Neutrophil (primary cell): ENCODE measurements around the gene FBXW11.
"Not testable (repeated sequence)": the region's sequence is repeated elsewhere in the genome, so short reads cannot be mapped to it uniquely, and the experiment has no call there.

ENCODE experiments used
- H3K27ac ChIP-seq: fragments of 200-600 bp; sonication (generic); 2 replicates; pipeline ENCODE4 v1.5.1; 2016; ENCODE audit warnings: mild to moderate bottlenecking, moderate library complexity
- H3K27me3 ChIP-seq: fragments of 200-600 bp; sonication (generic); 2 replicates; pipeline ENCODE4 v1.6.0; 2016; ENCODE audit warnings: mild to moderate bottlenecking
- H3K36me3 ChIP-seq: fragments of 200-600 bp; sonication (generic); 2 replicates; pipeline ENCODE4 v1.5.1; 2017
- H3K4me1 ChIP-seq, 2 experiments: fragments of 200-600 bp in 1 of 2; sonication (generic) in 1 of 2; 1 replicate in 1 of 2; 2 replicates in 1 of 2; pipeline versions ENCODE4 v1.5.1 to v1.6.1; 2013 to 2016; ENCODE audit warnings: low read depth in 1 of 2, low read length in 1 of 2, mild to moderate bottlenecking in 1 of 2, moderate library complexity in 1 of 2; ENCODE audit not compliant: control insufficient read depth in 1 of 2, insufficient read depth in 1 of 2
- H3K4me3 ChIP-seq, 2 experiments: fragments of 200-600 bp in 1 of 2; sonication (generic) in 1 of 2; 1 replicate in 1 of 2; 2 replicates in 1 of 2; pipeline ENCODE4 v1.5.1; 2013 to 2016; ENCODE audit warnings: low read depth in 1 of 2, low read length in 1 of 2, mild to moderate bottlenecking in 1 of 2, moderate library complexity in 1 of 2
- H3K9me3 ChIP-seq: fragments of 200-600 bp; sonication (generic); 2 replicates; pipeline ENCODE4 v1.5.1; 2016
- TF ChIP-seq, protein P1 (sequence below): fragments of 200-600 bp; sonication (generic); IDR thresholded peaks from 2 replicates; pipeline ENCODE4 v1.5.1; 2016; ENCODE audit warnings: antibody characterized with exemption

Gene FBXW11

DNA sequence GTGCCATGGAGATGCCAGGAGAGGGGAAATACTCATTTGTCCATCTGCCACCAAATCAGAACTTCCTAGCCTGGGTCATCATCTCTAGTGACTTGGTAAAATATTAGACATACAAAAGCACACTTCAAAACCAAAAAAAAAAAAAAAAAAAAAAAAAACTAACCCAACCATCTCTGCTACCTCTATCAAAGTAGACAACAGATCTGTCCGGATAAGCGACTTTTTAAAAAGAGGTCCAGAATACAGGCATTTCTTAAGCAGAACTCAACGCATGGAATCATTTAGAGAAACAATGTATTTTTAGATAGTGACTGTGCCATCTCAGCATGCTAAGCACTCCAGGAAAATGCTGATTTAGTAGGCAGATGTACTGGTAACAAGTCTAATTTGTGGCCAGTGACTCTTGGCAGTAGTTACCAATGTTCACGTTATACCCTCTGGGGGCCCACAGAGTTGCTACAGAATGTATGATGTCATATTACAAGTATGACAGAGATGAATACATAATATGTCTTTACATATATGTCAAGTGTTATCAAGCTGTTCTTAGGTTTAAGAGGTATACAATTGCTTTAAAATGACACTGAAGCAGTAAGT lies 113.0 kb downstream of the FBXW11 start:
- Histone ChIP-seq H3K27ac (no peak overlapping the region), H3K9me3 (no peaks in the 10 kb centered on the region), H3K4me3 (no peak overlapping the region), H3K27me3 (no peaks in the 10 kb centered on the region), H3K4me1 (no peaks in the 10 kb centered on the region), H3K36me3 (peaks cover 4% of the 10 kb centered on the region)
- TF ChIP-seq, protein P1, sequence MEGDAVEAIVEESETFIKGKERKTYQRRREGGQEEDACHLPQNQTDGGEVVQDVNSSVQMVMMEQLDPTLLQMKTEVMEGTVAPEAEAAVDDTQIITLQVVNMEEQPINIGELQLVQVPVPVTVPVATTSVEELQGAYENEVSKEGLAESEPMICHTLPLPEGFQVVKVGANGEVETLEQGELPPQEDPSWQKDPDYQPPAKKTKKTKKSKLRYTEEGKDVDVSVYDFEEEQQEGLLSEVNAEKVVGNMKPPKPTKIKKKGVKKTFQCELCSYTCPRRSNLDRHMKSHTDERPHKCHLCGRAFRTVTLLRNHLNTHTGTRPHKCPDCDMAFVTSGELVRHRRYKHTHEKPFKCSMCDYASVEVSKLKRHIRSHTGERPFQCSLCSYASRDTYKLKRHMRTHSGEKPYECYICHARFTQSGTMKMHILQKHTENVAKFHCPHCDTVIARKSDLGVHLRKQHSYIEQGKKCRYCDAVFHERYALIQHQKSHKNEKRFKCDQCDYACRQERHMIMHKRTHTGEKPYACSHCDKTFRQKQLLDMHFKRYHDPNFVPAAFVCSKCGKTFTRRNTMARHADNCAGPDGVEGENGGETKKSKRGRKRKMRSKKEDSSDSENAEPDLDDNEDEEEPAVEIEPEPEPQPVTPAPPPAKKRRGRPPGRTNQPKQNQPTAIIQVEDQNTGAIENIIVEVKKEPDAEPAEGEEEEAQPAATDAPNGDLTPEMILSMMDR, result no peak

DNA sequence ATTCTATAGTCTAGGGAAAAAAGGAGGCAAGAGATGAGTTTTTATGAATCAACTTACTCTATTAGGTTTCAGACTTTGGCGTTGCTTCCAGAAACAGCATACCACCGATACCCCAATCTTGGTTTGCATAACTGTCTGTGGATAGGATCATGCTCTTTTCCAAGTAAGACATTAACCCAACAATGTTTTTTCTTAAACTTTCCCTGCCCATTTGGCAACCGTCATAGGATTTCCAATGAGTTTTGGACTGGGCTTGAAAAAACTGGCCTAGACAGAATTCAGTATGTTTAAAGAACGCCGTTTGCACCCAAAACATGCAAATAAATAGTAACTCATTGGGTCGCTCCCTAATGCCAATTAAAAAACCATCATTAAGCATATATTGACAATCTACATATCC lies 114.8 kb downstream of the FBXW11 start:
- H3K4me3 ChIP-seq, result no peak overlapping the region
- no peaks in the 10 kb centered on the region for H3K27me3 ChIP-seq
- H3K4me1 ChIP-seq, result no peaks in the 10 kb centered on the region
- TF ChIP-seq, protein P1, result no peak
- H3K27ac ChIP-seq, result no peak overlapping the region
- no peaks in the 10 kb centered on the region for H3K9me3 ChIP-seq
- H3K36me3 ChIP-seq, result peaks cover 4% of the 10 kb centered on the region

- TF ChIP-seq, protein P1, result no peak
- Histone ChIP-seq H3K36me3 (peaks cover 4% of the 10 kb centered on the region), H3K27me3 (no peaks in the 10 kb centered on the region), H3K4me3 (no peak overlapping the region), H3K27ac (no peak overlapping the region), H3K9me3 (no peaks in the 10 kb centered on the region), H3K4me1 (no peaks in the 10 kb centered on the region)
These were observed 115.3 kb downstream of the FBXW11 start for GRCh38 chr5:171891150-171891549.

- H3K27ac ChIP-seq, result no peak overlapping the region
- H3K36me3 ChIP-seq, result peaks cover 4% of the 10 kb centered on the region
- TF ChIP-seq, protein P1, result no peak
These were observed 118.4 kb downstream of the FBXW11 start for GRCh38 chr5:171888051-171888481.

GRCh38 chr5:171886037-171886436 lies 120.4 kb downstream of the FBXW11 start:
- H3K27me3 ChIP-seq, H3K4me3 ChIP-seq, H3K27ac ChIP-seq, H3K36me3 ChIP-seq, H3K9me3 ChIP-seq: not testable (repeated sequence)
- peaks cover 13 to 17% of the 10 kb centered on the region in 2 experiments for H3K4me1 ChIP-seq

More at GRCh38 chr5:171888051-171888481, 118.4 kb downstream of the FBXW11 start:
- no peaks in the 10 kb centered on the region for H3K27me3 ChIP-seq
- no peak overlapping the region for H3K4me3 ChIP-seq
- no peaks in the 10 kb centered on the region for H3K4me1 ChIP-seq
- no peaks in the 10 kb centered on the region for H3K9me3 ChIP-seq

DNA sequence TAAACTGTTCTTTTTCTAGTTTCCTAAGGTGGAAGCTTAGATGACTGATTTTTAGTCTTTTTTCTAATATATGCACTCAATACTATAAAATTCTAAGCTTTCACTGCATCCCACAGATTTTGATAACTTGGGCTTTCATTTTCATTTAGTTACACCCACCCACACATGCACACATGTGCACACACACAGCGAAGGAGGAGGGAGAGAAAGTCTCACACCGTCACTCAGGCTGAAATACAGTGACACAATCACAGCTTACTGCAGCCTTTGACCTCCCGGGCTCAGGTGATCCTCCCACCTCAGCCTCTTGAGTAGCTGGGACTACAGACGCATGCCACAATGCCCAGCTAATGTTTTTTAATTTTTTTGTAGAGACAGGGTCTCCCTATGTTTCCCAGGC lies 124.3 kb downstream of the FBXW11 start:
- Histone ChIP-seq H3K4me1 (peaks cover 37 to 41% of the 10 kb centered on the region in 2 experiments), H3K27ac (peak overlapping the region; percentile 61), H3K4me3 (no peak overlapping the region), H3K27me3 (no peaks in the 10 kb centered on the region), H3K36me3 (no peaks in the 10 kb centered on the region), H3K9me3 (no peaks in the 10 kb centered on the region)
- TF ChIP-seq, protein P1, result no peak
